ENCODE data around the gene PCDH7. TPM values are rescaled to one million over a fixed set of nuclear protein-coding genes. Genes with fewer than 3 reads are reported as not detected.

Gene PCDH7, protein sequence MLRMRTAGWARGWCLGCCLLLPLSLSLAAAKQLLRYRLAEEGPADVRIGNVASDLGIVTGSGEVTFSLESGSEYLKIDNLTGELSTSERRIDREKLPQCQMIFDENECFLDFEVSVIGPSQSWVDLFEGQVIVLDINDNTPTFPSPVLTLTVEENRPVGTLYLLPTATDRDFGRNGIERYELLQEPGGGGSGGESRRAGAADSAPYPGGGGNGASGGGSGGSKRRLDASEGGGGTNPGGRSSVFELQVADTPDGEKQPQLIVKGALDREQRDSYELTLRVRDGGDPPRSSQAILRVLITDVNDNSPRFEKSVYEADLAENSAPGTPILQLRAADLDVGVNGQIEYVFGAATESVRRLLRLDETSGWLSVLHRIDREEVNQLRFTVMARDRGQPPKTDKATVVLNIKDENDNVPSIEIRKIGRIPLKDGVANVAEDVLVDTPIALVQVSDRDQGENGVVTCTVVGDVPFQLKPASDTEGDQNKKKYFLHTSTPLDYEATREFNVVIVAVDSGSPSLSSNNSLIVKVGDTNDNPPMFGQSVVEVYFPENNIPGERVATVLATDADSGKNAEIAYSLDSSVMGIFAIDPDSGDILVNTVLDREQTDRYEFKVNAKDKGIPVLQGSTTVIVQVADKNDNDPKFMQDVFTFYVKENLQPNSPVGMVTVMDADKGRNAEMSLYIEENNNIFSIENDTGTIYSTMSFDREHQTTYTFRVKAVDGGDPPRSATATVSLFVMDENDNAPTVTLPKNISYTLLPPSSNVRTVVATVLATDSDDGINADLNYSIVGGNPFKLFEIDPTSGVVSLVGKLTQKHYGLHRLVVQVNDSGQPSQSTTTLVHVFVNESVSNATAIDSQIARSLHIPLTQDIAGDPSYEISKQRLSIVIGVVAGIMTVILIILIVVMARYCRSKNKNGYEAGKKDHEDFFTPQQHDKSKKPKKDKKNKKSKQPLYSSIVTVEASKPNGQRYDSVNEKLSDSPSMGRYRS (N-terminal part only)
- total RNA-seq, result not detected in 2 replicates

DNA sequence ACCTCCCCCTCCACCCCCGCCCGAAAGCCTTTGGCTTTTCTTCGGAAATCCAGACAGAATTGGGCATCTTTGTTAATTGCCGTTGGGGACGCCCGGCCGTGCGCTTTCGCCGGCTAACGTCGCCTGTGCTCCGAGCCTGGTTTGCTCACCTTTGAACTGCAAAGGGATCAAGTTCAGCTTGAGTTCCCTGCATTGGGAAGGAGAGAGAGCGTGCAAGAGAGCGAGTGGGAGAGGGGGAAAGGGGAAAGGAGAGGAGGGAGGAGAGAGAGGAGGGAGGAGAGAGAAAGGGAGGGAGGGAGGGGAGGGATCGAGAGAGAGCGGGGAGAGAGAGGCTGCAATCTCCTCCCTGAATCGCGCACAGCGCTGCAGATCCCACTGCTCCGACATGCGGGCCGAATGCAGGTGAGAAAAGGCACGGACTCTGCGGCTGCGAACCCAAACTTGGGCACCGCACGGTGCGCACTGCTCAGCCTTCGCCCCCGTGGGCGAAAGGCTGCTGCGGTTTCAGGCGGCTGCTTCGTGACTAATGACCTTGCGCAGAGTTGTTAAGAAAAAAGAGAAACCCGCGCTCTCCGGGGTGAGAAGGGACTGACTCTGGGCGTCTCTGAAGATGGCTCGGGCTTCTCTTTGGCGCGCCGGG is at the start of gene PCDH7:
TSS of gene PCDH7 (plus strand) at position 349 of the 640 bp plus-strand sequence. CDS start 1,054 bp downstream, outside the sequence.
- no peak for DNase-seq (ENCODE audit: low spot score)
- Mint-ChIP-seq H3K4me1 (ENCODE audit: low read depth) (peaks cover 20% of the 10 kb centered on the region), H3K9me3 (peaks cover 5% of the 10 kb centered on the region), H3K4me3 (peak within 1 kb of the TSS; percentile 59), H3K36me3 (ENCODE audit: low read depth) (peaks cover 1% of the 10 kb centered on the region), H3K27ac (peak within 1 kb of the TSS; percentile 84), H3K27me3 (ENCODE audit: insufficient read depth) (peaks cover 46% of the 10 kb centered on the region)
- intact Hi-C loops (cut with micrococcal nuclease), result no loop called here

DNA sequence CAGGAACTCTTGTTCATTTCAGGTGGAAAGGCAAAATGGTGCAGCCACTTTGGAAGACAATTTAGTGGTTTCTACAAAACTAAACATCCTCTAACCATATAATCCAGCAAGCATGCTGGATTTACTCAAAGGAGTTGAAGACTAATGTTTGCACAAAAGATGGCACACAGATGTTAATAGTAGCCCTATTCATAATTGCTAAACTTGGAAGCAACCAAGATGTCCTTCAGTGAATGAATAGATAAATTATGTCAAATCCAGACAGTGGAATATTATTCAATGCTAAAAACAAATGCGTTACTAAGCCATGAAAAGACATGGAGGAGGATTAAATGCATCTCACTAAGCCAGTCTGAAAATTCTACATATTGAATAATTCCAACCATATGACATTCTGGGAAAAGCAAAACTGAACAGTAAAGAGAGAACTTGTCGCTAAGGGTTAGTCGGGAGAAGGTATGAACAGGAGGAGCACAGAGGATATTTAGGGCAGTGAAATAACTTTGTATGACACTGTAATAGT is 48.2 kb upstream of the PCDH7 start:
- intact Hi-C loops (cut with micrococcal nuclease), result no loop called here
- Mint-ChIP-seq H3K9me3 (no peaks in the 10 kb centered on the region), H3K36me3 (ENCODE audit: low read depth) (no peaks in the 10 kb centered on the region), H3K4me3 (no peak overlapping the region), H3K4me1 (ENCODE audit: low read depth) (no peaks in the 10 kb centered on the region), H3K27me3 (ENCODE audit: insufficient read depth) (peaks cover 1% of the 10 kb centered on the region), H3K27ac (no peak overlapping the region)
- DNase-seq (ENCODE audit: low spot score), result no peak

DNA sequence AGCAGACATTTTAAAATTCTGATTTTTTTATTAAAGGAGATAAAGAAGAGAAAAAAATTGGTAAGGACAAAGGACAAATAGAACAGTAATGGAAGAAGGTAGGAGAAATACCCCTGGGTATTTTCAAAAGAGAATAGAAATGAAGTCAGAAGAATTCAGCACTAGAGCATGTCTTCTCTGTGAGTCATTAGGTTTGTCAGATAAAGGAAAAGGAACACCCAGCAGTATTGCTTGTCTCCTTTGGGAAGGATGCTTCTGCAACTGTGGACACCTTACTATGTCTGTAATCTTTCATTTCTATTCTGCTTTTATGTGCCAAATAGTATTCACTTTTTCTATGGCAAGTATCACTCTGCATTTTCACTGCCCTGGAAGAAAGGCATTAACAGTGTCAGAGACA is 24.0 kb upstream of the PCDH7 start:
- H3K36me3 Mint-ChIP-seq (ENCODE audit: low read depth), result no peaks in the 10 kb centered on the region
- no peak for DNase-seq (ENCODE audit: low spot score)
- no peak overlapping the region for H3K4me3 Mint-ChIP-seq
- H3K27me3 Mint-ChIP-seq (ENCODE audit: insufficient read depth), result no peaks in the 10 kb centered on the region
- H3K9me3 Mint-ChIP-seq, result no peaks in the 10 kb centered on the region
- H3K4me1 Mint-ChIP-seq (ENCODE audit: low read depth), result no peaks in the 10 kb centered on the region
- H3K27ac Mint-ChIP-seq, result no peak overlapping the region
- intact Hi-C loops (cut with micrococcal nuclease), result no loop called here

DNA sequence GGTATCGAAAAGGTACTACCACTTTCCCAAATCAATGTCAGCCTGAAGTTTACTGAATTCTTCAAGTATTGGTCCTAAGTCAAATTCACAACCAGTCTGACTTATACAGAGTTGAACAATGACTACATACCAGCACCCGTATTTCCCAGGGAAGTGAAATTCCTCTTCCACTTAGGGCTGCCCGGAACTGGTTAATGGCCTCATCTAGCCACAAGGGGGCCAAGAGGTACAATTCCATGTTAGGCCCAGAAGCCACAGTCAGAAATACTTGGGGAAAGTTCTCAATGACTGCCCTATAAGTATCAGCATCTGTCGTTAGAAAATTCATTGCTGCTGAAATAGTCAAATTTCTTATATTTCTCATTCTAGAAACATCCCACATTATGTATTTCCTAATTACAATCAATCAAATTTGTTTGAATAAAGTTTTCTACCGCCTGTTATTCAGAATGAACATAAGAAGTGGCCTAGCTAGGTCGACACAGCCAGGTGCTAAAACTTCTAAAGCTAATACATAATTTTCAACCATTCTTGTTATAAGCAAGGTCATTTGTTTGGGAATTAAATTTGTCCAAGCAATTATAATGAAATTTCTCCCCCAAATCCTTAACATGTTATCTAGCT is 5.6 kb upstream of the PCDH7 start:
- no peak for DNase-seq (ENCODE audit: low spot score)
- no peak overlapping the region for H3K4me3 Mint-ChIP-seq

DNA sequence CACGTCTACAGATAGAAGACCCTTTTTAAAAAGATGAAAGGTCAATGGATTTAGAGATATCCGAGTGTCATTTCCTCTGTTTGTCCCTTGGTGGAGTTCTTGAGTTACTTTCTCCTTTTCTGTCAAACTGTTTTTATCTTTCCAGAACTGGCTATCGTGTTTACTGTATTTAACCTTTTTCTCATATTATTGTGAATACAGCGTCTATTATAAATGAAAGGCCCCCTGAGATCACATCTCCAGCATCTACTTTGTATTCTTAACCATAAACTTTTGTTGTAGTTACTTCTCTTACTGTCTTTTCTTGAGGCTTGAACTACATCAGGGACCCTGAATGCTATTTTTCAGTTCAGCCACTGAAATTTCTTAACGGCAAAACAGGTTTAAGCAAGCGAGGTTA is 4.0 kb upstream of the PCDH7 start:
- H3K27me3 Mint-ChIP-seq (ENCODE audit: insufficient read depth), result peaks cover 33% of the 10 kb centered on the region
- peaks cover 20% of the 10 kb centered on the region for H3K4me1 Mint-ChIP-seq (ENCODE audit: low read depth)
- peak overlapping the region; percentile 71 for H3K4me3 Mint-ChIP-seq

More for the DNA sequence above, 5.6 kb upstream of the PCDH7 start:
- Mint-ChIP-seq H3K9me3 (peaks cover 11% of the 10 kb centered on the region), H3K27me3 (ENCODE audit: insufficient read depth) (peaks cover 20% of the 10 kb centered on the region), H3K27ac (no peak overlapping the region), H3K36me3 (ENCODE audit: low read depth) (peaks cover 1% of the 10 kb centered on the region), H3K4me1 (ENCODE audit: low read depth) (peaks cover 16% of the 10 kb centered on the region)
- intact Hi-C loops (cut with micrococcal nuclease), result no loop called here

DNA sequence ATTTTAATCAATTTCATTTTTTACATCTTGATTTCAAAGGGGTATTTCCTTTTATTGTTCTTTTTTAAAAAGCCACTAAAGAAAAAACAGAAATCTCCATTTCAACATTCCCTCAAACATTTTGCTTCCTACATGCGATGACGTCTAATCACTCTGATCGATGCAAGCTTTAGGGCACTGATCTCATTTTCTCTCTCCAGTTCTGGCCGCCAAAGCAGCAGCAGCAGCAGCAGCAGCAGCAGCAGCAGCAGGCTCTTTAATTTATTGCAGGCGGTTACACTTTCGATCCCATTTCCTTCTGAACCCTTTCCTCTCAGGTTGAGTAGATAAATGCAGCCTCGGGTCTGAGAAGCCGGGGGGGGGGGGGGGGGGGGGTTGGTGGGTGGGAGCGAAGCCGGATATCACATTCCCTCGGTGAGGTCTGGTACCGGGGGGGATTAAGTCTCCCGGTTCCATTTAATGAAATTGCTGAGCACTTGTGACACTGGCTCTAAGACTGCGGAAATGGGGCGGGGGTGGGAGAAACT is 3.4 kb upstream of the PCDH7 start:
- Mint-ChIP-seq H3K36me3 (ENCODE audit: low read depth) (peaks cover 1% of the 10 kb centered on the region), H3K27me3 (ENCODE audit: insufficient read depth) (peaks cover 33% of the 10 kb centered on the region), H3K9me3 (peaks cover 5% of the 10 kb centered on the region), H3K27ac (peak overlapping the region; percentile 48), H3K4me3 (peak overlapping the region; percentile 76), H3K4me1 (ENCODE audit: low read depth) (peaks cover 20% of the 10 kb centered on the region)
- intact Hi-C loops (cut with micrococcal nuclease), result no loop called here
- DNase-seq (ENCODE audit: low spot score), result no peak

More for the DNA sequence above, 4.0 kb upstream of the PCDH7 start:
- intact Hi-C loops (cut with micrococcal nuclease), result no loop called here
- H3K36me3 Mint-ChIP-seq (ENCODE audit: low read depth), result peaks cover 1% of the 10 kb centered on the region
- H3K9me3 Mint-ChIP-seq, result peaks cover 5% of the 10 kb centered on the region
- peak overlapping the region; percentile 52 for H3K27ac Mint-ChIP-seq
- DNase-seq (ENCODE audit: low spot score), result no peak

DNA sequence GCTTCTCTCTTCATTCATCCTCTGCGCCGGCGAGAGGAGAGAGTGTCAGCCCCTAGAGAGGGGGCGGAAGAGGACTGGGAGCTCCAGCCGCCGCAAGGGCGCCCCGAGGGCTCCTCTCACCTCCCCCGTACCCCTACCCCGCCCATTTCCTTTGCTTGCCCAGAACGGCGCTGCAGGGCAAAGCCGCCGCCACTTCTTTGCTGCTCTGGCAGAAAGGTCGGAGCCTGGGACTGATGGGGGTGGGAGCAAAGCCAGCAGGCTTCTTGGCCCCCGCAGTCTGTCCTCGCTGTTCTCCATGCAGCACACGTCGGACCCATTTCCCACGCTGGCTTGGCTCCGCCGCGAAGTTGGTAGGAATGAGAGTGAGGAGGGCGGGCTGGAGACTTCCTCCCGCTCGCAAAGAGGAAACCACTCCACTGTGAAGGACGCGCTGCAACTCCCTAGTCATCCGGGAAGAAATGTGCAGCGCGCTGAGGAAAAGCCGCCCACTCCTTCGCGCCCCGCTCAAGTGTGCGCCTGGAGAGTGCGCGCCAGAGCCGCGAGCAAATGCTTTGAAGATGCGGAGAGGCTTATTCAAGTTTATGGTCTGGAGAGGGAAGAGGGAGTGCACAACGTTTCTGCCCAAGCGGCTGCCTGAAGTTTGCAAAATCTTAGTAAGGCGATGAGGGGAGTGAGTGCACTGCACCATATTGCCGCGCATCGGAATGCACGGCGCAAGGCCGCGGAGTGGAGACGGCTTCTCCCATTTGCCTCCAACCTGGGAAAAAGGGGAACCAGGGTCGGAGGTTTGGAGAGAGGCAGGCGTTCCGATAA is 2.8 kb upstream of the PCDH7 start:
- DNase-seq (ENCODE audit: low spot score), result no peak
- Mint-ChIP-seq H3K27me3 (ENCODE audit: insufficient read depth) (peaks cover 33% of the 10 kb centered on the region), H3K9me3 (peaks cover 5% of the 10 kb centered on the region), H3K4me3 (peak overlapping the region; percentile 76), H3K4me1 (ENCODE audit: low read depth) (peaks cover 20% of the 10 kb centered on the region), H3K27ac (peak overlapping the region; percentile 85), H3K36me3 (ENCODE audit: low read depth) (peaks cover 1% of the 10 kb centered on the region)
- intact Hi-C loops (cut with micrococcal nuclease), result no loop called here

DNA sequence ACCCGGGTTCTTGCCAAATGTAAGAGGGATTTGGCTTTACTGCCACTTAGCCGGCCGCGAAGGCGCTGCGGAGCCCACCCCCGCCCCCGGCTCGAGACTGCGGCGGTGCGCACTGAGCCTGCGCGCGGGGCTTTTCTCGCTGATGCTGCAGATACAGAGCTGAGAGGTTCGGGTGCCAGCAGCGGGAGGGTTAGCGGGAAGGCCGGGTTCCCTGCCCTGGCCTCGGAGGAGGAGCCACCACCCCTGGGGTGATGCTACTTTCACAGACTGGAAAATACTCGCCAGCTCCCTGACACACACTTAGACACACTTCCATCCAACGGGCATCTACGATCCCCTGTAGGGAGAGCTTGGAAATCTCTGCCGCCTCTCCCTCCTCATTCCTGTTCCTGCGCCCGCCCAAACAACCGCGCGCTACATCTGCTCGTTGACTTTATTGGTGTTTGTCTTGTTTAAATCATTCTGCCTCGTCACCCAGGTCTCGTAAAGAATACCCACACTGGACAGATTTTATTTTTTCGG is 2.1 kb upstream of the PCDH7 start:
- H3K36me3 Mint-ChIP-seq (ENCODE audit: low read depth), result peaks cover 1% of the 10 kb centered on the region
- H3K4me1 Mint-ChIP-seq (ENCODE audit: low read depth), result peaks cover 20% of the 10 kb centered on the region
- H3K9me3 Mint-ChIP-seq, result peaks cover 5% of the 10 kb centered on the region
- intact Hi-C loops (cut with micrococcal nuclease), result no loop called here
- peaks cover 37% of the 10 kb centered on the region for H3K27me3 Mint-ChIP-seq (ENCODE audit: insufficient read depth)
- DNase-seq (ENCODE audit: low spot score), result no peak
- peak overlapping the region; percentile 26 for H3K27ac Mint-ChIP-seq
- peak overlapping the region; percentile 32 for H3K4me3 Mint-ChIP-seq

DNA sequence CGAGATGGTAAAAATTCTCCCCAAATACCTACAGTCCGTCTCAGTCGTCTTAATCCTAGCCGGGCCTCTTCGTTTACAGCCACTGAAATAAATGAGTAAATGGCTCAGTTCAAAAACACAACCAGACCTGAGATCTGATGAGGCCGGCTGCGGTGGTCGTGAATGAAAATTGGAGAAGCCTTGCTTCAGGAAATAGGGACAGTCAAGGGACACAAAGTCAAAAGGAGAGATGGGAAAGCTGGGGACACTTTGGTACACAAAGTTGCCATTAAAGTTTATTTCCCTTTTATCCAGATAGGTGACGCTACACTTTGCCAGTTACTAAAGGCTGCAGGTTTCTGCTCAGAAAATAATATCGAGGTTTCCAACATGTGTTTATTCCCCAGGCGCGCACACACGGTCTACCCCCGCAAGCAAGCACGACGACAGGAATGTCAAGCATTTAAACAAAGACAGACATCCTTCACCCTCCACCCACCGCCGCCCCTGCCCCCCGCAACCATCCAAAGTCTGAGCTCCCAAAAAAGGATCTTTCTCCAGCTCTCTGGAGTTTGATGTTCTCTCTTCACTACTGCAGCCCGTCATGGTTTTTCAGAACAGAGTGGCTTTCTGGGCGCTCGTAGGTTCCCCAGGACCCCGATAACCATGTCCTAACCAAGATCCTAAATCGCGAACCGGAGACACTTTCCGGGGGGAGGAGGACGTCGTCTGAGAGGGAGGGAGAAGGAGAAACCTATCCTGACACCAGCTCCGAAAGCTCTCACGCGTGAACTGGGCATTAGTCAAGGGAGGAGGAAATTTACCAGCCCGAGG is 1.3 kb upstream of the PCDH7 start:
- no peak for DNase-seq (ENCODE audit: low spot score)
- Mint-ChIP-seq H3K27me3 (ENCODE audit: insufficient read depth) (peaks cover 44% of the 10 kb centered on the region), H3K4me1 (ENCODE audit: low read depth) (peaks cover 20% of the 10 kb centered on the region), H3K36me3 (ENCODE audit: low read depth) (peaks cover 1% of the 10 kb centered on the region), H3K27ac (peak overlapping the region; percentile 74), H3K9me3 (peaks cover 5% of the 10 kb centered on the region), H3K4me3 (peak overlapping the region; percentile 32)
- intact Hi-C loops (cut with micrococcal nuclease), result no loop called here

DNA sequence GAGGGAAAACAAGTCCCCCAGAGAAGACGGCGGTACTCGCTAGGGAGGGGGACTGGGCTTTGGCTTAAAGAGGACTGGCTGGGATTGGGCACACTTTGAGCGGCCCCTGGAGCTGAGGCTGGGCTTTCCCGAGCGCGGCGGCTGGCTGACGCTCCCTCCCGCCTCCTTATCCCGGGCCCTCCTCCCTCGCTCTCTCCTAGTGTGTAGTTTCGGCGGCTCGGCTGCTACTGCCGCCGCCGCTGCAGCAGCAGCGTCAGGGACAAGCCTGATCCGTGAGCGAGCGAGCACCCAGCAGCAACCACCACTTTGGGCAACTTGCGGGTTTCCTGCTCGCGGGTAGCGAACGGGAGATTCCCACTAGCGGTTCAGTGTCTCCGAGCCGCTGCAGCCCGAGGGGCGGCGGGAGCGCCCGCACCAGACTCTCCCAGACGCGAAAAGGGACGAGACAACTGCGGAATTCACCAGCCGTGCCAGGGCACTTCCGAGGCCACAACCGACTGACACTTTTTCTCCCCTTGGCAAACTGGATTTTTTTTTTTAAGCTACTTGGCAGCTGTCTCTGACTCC is 632 bp upstream of the PCDH7 start:
- DNase-seq (ENCODE audit: low spot score), result no peak
- Mint-ChIP-seq H3K27me3 (ENCODE audit: insufficient read depth) (peaks cover 46% of the 10 kb centered on the region), H3K27ac (peak overlapping the region; percentile 84), H3K36me3 (ENCODE audit: low read depth) (peaks cover 1% of the 10 kb centered on the region), H3K9me3 (peaks cover 5% of the 10 kb centered on the region), H3K4me1 (ENCODE audit: low read depth) (peaks cover 20% of the 10 kb centered on the region), H3K4me3 (peak overlapping the region; percentile 59)
- intact Hi-C loops (cut with micrococcal nuclease), result no loop called here
